ENCODE data around the gene OR51T1. TPM values are rescaled to one million over a fixed set of nuclear protein-coding genes. Genes with fewer than 3 reads are reported as not detected.

Gene OR51T1
- total RNA-seq, 1 experiment from 2014 or later: not detected

DNA sequence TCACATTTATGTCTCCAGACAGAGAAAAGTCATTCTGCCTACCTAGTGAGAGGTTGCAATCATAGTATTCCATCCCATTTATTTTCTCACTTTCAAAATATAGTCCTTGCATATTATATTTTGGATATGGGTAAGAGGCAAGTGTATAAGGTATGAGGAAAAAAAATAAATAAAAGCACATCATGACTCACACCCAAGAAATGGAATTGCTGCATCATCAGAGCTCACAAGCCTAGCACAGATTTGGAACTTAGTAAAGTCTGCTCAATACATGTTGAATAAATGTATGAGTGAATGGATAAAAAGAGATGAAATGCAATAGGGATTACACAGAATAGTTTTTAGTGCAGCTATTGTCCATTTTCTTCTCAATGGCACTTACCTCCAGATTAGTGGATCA, 44.9 kb downstream of the OR51T1 start:
- DNase-seq (ENCODE audit: low spot score): no peak
- Histone ChIP-seq H3K36me3 (ENCODE audit: insufficient read depth, low read length, poor library complexity, severe bottlenecking) (no peaks in the 10 kb centered on the region), H3K27ac (ENCODE audit: low read depth, low read length, poor library complexity, severe bottlenecking) (no peak overlapping the region), H3K4me3 (ENCODE audit: low read depth, low read length, poor library complexity, severe bottlenecking) (no peak overlapping the region), H3K9me3 (ENCODE audit: low read depth, low read length, poor library complexity, severe bottlenecking) (no peaks in the 10 kb centered on the region), H3K27me3 (replicated peaks; ENCODE audit: insufficient read depth, low read depth, low read length, poor library complexity) (no peaks in the 10 kb centered on the region), H3K4me1 (ENCODE audit: insufficient read depth, low read length, poor library complexity, severe bottlenecking) (no peaks in the 10 kb centered on the region)
- no TSS peak for BruUV-seq (replicated peaks)
- intact Hi-C loops (cut with micrococcal nuclease; ENCODE audit: unreplicated experiment): no loop called here
- POLR2A ChIA-PET (ENCODE audit: low non-redundant PET): no interaction called here
- CTCF ChIA-PET: no interaction called here
- TF ChIP-seq, protein P1, sequence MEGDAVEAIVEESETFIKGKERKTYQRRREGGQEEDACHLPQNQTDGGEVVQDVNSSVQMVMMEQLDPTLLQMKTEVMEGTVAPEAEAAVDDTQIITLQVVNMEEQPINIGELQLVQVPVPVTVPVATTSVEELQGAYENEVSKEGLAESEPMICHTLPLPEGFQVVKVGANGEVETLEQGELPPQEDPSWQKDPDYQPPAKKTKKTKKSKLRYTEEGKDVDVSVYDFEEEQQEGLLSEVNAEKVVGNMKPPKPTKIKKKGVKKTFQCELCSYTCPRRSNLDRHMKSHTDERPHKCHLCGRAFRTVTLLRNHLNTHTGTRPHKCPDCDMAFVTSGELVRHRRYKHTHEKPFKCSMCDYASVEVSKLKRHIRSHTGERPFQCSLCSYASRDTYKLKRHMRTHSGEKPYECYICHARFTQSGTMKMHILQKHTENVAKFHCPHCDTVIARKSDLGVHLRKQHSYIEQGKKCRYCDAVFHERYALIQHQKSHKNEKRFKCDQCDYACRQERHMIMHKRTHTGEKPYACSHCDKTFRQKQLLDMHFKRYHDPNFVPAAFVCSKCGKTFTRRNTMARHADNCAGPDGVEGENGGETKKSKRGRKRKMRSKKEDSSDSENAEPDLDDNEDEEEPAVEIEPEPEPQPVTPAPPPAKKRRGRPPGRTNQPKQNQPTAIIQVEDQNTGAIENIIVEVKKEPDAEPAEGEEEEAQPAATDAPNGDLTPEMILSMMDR (conservative IDR thresholded peaks at IDR 0.05; ENCODE audit: low read depth, low read length): no peak
- no peak for TF ChIP-seq EZH2 (IDR thresholded peaks at IDR 0.05; ENCODE audit: borderline replicate concordance, low read depth, low read length, poor library complexity, severe bottlenecking)

Other genes with a start within 250 kb of the OR51T1 start
- gene OR51D1, start 244.4 kb upstream of the OR51T1 start, total RNA-seq (2021): not detected in 2 replicates
- gene OR51E1, start 237.9 kb upstream of the OR51T1 start, total RNA-seq (2021): not detected in 2 replicates
- not detected in 2 replicates for gene OR51E2, start 184.0 kb upstream of the OR51T1 start, total RNA-seq (2021)
- gene MMP26, start 177.1 kb upstream of the OR51T1 start, total RNA-seq (2021): not detected in 2 replicates
- not detected in 2 replicates for gene OR51F1, start 112.0 kb upstream of the OR51T1 start, total RNA-seq (2021)
- not detected in 2 replicates for gene OR52R1, start 77.5 kb upstream of the OR51T1 start, total RNA-seq (2021)
- gene OR51F2, start 60.6 kb upstream of the OR51T1 start, total RNA-seq (2021): not detected in 2 replicates
- gene OR51S1, start 32.7 kb upstream of the OR51T1 start, total RNA-seq (2021): not detected in 2 replicates
- gene OR51A7, start 21.9 kb downstream of the OR51T1 start, total RNA-seq (2021): not detected in 2 replicates
- not detected in 2 replicates for gene OR51G2, start 37.5 kb downstream of the OR51T1 start, total RNA-seq (2021)
- gene OR51G1, start 42.4 kb downstream of the OR51T1 start, total RNA-seq (2021): not detected in 2 replicates
- not detected in 2 replicates for gene OR51A4, start 65.7 kb downstream of the OR51T1 start, total RNA-seq (2021)
- gene OR51A2, start 73.8 kb downstream of the OR51T1 start, total RNA-seq (2021): not detected in 2 replicates
- gene OR51L1, start 113.0 kb downstream of the OR51T1 start, total RNA-seq (2021): not detected in 2 replicates
- gene OR52J3, start 164.6 kb downstream of the OR51T1 start, total RNA-seq (2021): not detected in 2 replicates
- gene OR52E2, start 177.7 kb downstream of the OR51T1 start, total RNA-seq (2021): not detected in 2 replicates
- gene OR52E1, start 187.7 kb downstream of the OR51T1 start, total RNA-seq (2021): not detected in 2 replicates

All from A673 (cell line).